Measurements from ENCODE around the gene MGAT5. TPM values are rescaled to one million over a fixed set of nuclear protein-coding genes. Genes with fewer than 3 reads are reported as not detected.
A peak's percentile ranks its signal among the peaks of the same experiment; 100 is the strongest.

The MGAT5 gene
- total and polyA plus RNA-seq, 8 donors: 2.9 to 36.9 (median 19.6) TPM

GRCh38 chr2:134337631-134338030, 83.8 kb downstream of the MGAT5 start:
- Histone ChIP-seq H3K4me3 (no peak overlapping the region), H3K27me3 (no peaks in the 10 kb centered on the region), H3K4me1 (no peaks in the 10 kb centered on the region), H3K9me3 (no peaks in the 10 kb centered on the region), H3K36me3 (no peaks in the 10 kb centered on the region), H3K27ac (no peak overlapping the region)
- WGBS, 2 donors: 55 to 59% methylated on average over 1 of the region's 1 CpG
- no peak for TF ChIP-seq CTCF (IDR thresholded peaks at IDR 0.05)
- ATAC-seq (peak in 1 of 4 donors; percentile 42), FAIRE-seq (no peak), DNase-seq (no peak)
- intact Hi-C loops (cut with DNase I): no loop called here

GRCh38 chr2:134338208-134338607, 84.3 kb downstream of the MGAT5 start:
- Histone ChIP-seq H3K4me1 (no peaks in the 10 kb centered on the region), H3K9me3 (no peaks in the 10 kb centered on the region), H3K27ac (no peak overlapping the region), H3K27me3 (no peaks in the 10 kb centered on the region), H3K4me3 (no peak overlapping the region), H3K36me3 (no peaks in the 10 kb centered on the region)
- intact Hi-C loops (cut with DNase I): no loop called here
- DNase-seq (no peak), ATAC-seq (peak in 2 of 4 donors; percentile 32 to 44), FAIRE-seq (no peak)
- 95 to 96% methylated on average over 8 of the region's 8 CpGs for WGBS, 2 donors
- no peak for TF ChIP-seq CTCF (IDR thresholded peaks at IDR 0.05)

- DNase-seq (no peak), ATAC-seq (no peak), FAIRE-seq (no peak)
- H3K27ac ChIP-seq: no peak overlapping the region
- no peaks in the 10 kb centered on the region for H3K36me3 ChIP-seq
- no peaks in the 10 kb centered on the region for H3K27me3 ChIP-seq
- intact Hi-C loops (cut with DNase I): no loop called here
- no peaks in the 10 kb centered on the region for H3K4me1 ChIP-seq
- WGBS, 2 donors: 80 to 83% methylated on average over 3 of the region's 3 CpGs
- no peak for TF ChIP-seq CTCF (IDR thresholded peaks at IDR 0.05)
- no peak overlapping the region for H3K4me3 ChIP-seq
- no peaks in the 10 kb centered on the region for H3K9me3 ChIP-seq
Observed at GRCh38 chr2:134341476-134341875, 87.6 kb downstream of the MGAT5 start.

- Histone ChIP-seq H3K27me3 (no peaks in the 10 kb centered on the region), H3K4me3 (no peak overlapping the region), H3K4me1 (no peaks in the 10 kb centered on the region), H3K9me3 (no peaks in the 10 kb centered on the region), H3K36me3 (no peaks in the 10 kb centered on the region), H3K27ac (no peak overlapping the region)
- intact Hi-C loops (cut with DNase I): no loop called here
- no peak for FAIRE-seq
- WGBS, 2 donors: 94 to 95% methylated on average over 9 of the region's 9 CpGs
- no peak for ATAC-seq
- no peak for TF ChIP-seq CTCF (IDR thresholded peaks at IDR 0.05)
- DNase-seq: no peak
Observed at GRCh38 chr2:134344954-134345697, 91.3 kb downstream of the MGAT5 start.

GRCh38 chr2:134346141-134346540, 92.3 kb downstream of the MGAT5 start:
- H3K27me3 ChIP-seq: no peaks in the 10 kb centered on the region
- DNase-seq (no peak), ATAC-seq (no peak), FAIRE-seq (no peak)
- no peak overlapping the region for H3K27ac ChIP-seq
- no peaks in the 10 kb centered on the region for H3K4me1 ChIP-seq
- intact Hi-C loops (cut with DNase I): no loop called here
- H3K9me3 ChIP-seq: no peaks in the 10 kb centered on the region
- TF ChIP-seq CTCF (IDR thresholded peaks at IDR 0.05): no peak
- no peaks in the 10 kb centered on the region for H3K36me3 ChIP-seq
- 88 to 94% methylated on average over 4 of the region's 4 CpGs for WGBS, 2 donors
- no peak overlapping the region for H3K4me3 ChIP-seq

Measured in pancreas (tissue), 10 donors.